NK-92 (cell line): ENCODE measurements around the gene LGALS7.
"Not testable (repeated sequence)": the region's sequence is repeated elsewhere in the genome, so short reads cannot be mapped to it uniquely, and the experiment has no call there.

Experiments used
- DNase-seq: peaks from one replicate; lab custom pipeline; 2025; ENCODE audit not compliant: unreplicated experiment; lab: John Stamatoyannopoulos, UW

Gene LGALS7

GRCh38 chr19:38774181-38774950, 1.0 kb upstream of the LGALS7 start:
- DNase-seq: no peak

- DNase-seq: not testable (repeated sequence)
These were observed 1.7 kb downstream of the LGALS7 start for GRCh38 chr19:38771569-38771968.

GRCh38 chr19:38770949-38771275, 2.4 kb downstream of the LGALS7 start:
- not testable (repeated sequence) for DNase-seq

- not testable (repeated sequence) for DNase-seq
These were observed 2.9 kb downstream of the LGALS7 start for GRCh38 chr19:38770228-38770948.

GRCh38 chr19:38769635-38770211, 3.6 kb downstream of the LGALS7 start:
- DNase-seq: no peak

GRCh38 chr19:38766276-38767047, 6.9 kb downstream of the LGALS7 start:
- DNase-seq: no peak

GRCh38 chr19:38765214-38765613, 8.1 kb downstream of the LGALS7 start:
- no peak for DNase-seq

GRCh38 chr19:38763795-38764220, 9.5 kb downstream of the LGALS7 start:
- no peak for DNase-seq

- DNase-seq: not testable (repeated sequence)
These were observed 11.4 kb downstream of the LGALS7 start for GRCh38 chr19:38761884-38762389.

GRCh38 chr19:38760805-38761517, 12.4 kb downstream of the LGALS7 start:
- DNase-seq: not testable (repeated sequence)

- DNase-seq: no peak
These were observed 13.7 kb downstream of the LGALS7 start for GRCh38 chr19:38759590-38760003.

- not testable (repeated sequence) for DNase-seq
These were observed 19.1 kb downstream of the LGALS7 start for GRCh38 chr19:38754196-38754595.

- not testable (repeated sequence) for DNase-seq
These were observed 19.5 kb downstream of the LGALS7 start for GRCh38 chr19:38753783-38754182.

- DNase-seq: no peak
These were observed 28.0 kb downstream of the LGALS7 start for GRCh38 chr19:38745316-38745715.

GRCh38 chr19:38744874-38745273, 28.4 kb downstream of the LGALS7 start:
- no peak for DNase-seq

GRCh38 chr19:38744298-38744681, 29.0 kb downstream of the LGALS7 start, which contains the start of gene CAPN12:
CAPN12 (minus strand) TSS chr19:38744474; CDS start chr19:38744165, 309 bp downstream.
- no peak for DNase-seq

GRCh38 chr19:38743394-38744297, 29.7 kb downstream of the LGALS7 start:
- DNase-seq: no peak

GRCh38 chr19:38742906-38743305, 30.4 kb downstream of the LGALS7 start:
- DNase-seq: no peak

- no peak for DNase-seq
These were observed 31.0 kb downstream of the LGALS7 start for GRCh38 chr19:38742296-38742695.
